Measurements from ENCODE around the gene NRROS.

NRROS gene

DNA sequence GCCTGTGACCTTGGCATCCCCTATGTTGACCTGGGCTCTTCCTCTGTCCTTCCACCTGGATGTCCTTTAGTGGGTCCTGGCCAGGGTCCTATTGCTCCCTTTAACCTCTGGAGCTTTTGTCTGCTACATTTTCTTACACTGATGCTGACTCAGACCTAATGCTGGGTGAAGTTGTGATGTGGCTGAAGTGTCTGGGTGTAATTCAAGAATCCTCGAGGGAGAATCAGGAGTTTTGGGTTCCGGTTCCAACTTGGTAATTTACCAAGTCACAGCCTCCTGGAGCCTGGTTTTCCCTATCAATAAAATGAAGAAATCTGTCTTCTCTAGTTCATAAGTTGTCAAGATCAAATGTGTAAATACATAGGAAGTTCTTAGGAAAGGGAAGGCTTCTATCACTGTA is 46.9 kb downstream of the NRROS start:
- DNase-seq (ENCODE audit: low spot score): no peak

DNA sequence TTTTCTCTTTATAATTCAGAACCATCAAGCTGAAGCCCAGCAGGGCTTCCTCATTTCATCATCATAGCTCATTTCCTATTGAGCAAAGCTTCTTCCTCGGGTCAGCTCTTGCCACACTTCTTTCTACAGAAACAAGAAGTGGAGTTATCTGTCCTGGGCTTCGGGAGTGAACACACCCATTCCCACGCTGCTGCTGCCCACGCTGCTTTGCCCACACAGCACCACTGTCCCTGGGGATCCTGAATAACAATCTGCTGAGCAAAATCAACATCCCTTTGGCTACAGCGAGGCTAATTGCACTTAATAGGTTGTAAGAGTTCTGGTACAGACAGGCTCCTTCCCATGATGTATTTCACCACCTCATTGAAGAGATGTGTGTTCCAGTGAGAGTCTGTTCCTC is 48.9 kb downstream of the NRROS start:
- no peak for DNase-seq (ENCODE audit: low spot score)

DNA sequence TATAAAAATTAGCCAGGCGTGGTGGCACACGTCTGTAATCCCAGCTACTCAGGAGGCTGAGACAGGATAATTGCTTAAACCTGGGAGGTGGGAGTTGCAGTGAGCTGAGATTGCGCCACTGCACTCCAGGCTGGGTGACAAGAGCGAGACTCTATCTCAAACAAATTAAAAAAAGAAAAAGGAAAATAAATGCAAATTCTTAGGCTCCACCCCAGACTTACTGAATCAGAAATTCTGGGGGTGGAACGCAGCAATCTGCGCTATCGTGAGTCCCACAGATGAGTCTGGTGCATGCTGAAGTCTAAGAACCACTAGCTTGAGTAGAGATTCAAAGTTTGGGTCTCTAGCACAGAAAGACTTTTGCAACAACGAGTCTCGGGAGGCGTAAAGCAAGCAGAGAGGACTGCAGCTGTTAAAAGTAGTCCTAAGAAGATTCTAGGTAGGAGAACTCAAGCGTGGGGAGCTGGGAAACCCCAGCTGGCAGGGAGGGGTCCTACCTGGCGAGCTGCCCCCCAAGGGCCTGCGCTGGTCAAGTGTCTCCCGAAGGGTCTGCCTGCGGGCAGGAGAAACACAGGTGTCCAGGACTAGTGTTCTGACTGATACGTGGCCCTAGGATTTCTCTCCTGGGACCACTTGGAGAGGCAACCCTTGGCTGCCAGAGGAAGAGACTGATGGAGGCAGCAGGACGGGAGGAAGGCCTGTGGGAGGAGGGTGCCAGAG is 50.6 kb downstream of the NRROS start:
- no peak for DNase-seq (ENCODE audit: low spot score)

DNA sequence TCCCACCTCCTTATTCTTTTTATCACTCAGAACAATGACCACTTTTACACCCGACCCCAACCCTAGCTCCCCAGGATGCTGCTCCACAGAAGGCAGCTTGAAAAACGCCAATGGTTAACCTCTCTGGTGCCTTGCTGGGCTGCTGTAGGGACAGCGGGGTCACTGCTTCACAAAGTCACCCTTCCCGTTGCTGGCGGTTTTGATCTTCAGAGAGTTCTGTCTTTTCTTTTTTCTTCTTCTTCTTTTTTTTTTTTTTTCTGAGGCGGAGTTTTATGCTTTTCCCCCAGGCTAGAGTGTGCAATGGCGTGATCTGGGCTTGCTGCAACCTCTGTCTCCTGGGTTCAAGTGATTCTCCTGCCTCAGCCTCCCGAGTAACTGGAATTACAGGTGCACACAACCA is 51.9 kb downstream of the NRROS start:
- no peak for DNase-seq (ENCODE audit: low spot score)

DNA sequence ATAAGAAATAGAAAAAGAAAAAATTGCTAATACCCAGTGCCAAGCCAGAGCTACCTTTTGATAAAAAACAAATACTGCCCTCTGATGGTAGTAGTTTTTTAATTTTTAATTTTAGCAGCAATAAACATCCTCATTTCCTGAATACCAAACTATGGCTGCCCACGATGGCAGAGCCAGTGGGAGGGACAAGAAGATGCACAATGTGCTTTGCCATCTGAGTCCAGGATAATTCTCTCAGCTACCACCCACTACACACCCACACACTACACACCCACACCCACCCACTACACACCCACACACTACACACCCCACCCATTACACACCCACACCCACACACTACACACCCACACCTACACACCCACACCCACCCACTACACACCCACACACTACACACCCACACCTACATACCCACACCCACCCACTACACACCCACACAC is 54.7 kb downstream of the NRROS start:
- peak; percentile 23 for DNase-seq (ENCODE audit: low spot score)

DNA sequence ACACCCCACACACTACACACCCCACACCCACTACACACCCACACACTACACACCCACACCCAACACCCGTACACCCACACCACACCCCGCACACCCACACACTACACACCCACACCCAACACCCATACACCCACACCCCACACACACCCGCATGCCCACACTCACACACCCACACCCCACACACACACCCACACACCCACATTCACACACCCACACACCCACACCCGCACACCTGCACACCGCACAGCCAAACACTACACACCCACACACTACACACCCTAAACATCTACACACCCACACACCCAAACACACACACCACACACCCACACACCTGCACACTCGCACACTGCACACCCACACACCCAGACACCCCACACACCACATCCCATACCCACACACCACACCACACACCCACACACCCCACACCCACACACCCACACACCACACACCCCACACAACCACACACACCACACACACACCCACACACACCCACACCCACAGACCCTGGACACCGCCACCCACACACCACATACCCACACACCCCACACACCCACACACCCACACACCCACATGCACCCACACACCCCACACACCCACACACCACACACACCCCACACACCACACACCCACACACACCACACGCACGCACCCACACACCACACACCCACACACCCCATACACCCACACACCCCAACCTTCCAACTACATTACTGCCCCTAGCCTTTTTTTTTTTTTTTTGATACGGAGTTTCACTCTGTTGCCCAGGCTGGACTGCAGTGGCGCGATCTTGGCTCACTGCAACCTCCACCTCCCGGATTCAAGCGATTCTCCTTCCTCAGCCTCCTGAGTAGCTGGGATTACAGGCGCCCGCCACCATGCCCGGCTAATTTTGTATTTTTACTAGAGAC is 55.7 kb downstream of the NRROS start:
- peak; percentile 18 for DNase-seq (ENCODE audit: low spot score)

DNA sequence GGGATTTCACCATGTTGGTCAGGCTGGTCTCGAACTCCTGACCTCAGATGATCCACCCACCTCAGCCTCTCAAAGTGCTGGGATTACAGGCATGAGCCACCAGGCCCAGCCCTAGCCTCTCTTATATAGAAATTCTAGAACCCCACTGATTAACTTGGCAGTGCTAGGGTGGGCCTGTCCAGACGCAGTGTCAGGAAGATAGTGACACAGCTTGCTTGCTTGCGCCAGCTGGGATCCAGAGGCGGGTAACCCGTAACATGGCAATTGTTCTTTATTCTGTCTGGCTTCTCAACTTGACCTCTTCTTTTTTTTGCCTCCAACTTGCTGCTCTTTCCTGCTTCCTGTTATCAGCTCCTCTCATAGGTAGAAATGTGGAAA is 56.3 kb downstream of the NRROS start:
- no peak for DNase-seq (ENCODE audit: low spot score)

DNA sequence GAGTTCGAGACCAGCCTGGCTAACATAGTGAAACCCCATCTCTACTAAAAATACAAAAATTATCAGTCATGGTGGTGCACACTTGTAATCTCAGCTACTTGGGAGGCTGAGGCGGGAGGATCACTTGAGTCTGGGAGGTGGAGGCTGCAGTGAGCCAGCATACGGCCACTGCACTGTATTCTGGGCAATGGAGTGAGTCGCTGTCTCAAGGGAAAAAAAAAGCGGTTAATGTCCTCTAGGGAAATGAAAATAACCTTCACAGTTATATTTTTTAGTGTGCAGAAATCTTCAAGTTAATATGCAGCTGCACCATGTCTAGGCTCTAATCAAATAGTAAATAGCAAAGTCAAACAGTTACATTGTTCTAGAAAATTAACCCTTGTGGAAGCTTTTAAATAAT is 57.8 kb downstream of the NRROS start:
- no peak for DNase-seq (ENCODE audit: low spot score)

DNA sequence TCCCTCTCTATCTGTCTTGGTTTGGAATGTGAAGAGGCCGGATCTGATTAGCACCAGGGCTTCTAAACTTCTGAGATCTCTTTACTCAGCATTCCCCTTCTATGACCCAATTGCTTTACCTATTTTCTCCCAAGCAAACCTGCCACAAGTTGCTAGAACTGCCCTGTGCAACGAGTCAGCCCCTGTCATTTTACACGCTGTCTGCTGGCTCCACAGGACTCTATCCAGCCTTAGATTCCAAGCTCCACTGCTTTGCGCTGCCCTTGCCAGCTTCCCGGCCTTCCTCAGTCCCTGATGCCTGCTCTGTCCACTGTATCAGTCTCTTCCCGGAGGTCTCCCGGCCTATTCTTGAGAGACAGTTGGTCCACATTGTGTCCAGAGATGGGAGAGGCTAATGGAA is 60.3 kb downstream of the NRROS start:
- no peak for DNase-seq (ENCODE audit: low spot score)

DNA sequence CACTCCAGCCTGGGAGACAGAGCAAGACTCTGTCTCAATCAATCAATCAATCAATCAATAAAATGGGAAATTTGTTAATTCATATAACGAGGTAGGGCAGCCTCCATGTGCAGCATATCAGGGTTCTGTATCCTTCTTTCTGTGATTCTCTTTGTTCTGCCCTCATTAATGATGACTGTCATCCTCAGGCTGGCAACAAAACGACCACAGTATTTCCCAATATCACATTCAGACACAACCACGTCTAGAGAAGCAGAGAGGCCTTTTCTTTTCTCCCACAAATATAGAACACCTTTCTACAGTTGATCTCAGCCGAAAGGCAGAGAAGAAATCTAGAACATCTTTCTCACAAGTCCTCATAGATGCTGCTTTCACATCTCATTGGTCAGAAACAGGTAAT is 61.3 kb downstream of the NRROS start:
- no peak for DNase-seq (ENCODE audit: low spot score)

DNA sequence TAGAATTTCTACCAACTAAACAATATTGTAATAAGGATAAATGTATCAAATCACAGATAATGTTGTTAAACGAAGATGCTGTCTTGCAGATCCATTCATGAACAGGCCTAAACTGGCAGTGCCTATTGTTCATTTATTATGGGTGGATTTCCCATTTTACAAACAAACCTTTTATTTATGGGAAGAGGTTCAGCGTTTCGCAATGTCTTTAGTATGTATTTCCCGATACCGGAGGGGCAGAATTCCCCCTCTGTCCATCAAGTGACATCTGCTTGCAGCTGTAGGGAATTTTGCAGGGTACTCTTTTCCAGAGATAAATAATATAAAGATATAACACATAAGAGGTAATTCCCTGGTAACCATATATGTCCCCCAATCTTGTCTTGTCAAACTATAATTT is 66.8 kb downstream of the NRROS start:
- DNase-seq (ENCODE audit: low spot score): no peak

DNA sequence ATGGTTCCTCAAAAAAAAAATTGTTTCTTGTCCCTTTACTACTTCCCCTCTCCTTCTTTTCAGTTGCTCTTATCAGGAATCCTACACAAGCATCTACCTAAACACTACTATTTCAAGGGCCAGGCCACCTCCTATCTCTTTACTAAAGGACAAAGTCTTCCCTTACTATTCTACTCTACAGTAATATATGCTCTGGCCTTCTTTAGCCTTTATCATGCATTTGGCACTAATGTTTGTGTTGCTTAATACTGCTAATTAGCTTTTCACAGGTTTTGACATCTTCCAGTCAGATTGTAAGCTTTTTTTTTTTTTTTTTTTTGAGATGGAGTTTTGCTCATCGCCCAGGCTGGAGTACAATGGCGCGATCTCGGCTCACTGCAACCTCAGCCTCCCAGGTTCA is 67.2 kb downstream of the NRROS start:
- no peak for DNase-seq (ENCODE audit: low spot score)

DNA sequence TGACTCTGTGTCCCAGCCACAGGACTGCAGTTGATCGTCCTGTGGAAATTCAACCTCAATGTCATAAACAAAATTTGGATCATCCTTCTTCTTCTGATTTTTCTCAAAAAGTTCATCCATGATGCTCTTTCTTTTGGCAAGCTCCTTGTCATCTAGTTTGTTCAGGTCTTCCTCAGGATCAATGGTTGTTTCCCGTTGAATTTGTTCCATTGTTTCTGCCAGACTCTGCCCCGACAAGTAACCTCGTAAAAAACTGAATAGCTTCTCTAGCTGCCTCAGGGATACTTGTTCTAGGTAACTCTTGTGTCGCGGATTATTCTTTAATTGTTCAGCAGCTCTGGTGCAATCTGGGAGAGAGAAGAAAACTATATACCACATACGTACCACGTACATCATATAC is 68.1 kb downstream of the NRROS start:
- DNase-seq (ENCODE audit: low spot score): no peak

DNA sequence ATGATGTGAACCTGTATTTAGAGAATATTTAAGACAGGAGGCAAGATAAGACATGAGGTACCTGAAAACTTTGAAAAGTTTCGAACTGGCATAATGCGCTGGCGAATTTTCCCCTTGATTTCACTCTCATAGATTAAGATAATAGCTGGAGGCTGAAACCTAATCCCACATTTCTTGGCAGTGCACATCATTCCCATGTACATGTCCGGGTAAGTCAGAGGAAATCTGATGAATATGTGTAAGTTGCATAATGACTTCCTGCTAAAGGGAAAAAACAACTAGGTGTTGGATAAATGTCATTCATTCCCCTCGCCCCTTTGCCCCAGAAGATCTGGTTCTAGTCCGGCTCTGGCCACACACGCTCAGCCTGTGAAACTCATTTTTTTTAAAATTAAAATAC is 69.0 kb downstream of the NRROS start:
- DNase-seq (ENCODE audit: low spot score): no peak

All from hematopoietic multipotent progenitor cell treated with erythropoietin and hydrocortisone succinate and interleukin-3 and kit ligand, for 17 days (in vitro differentiated cells).